Prostate gland (tissue), 2 donors: ENCODE measurements around the gene PRDM16. TPM values are rescaled to one million over a fixed set of nuclear protein-coding genes. Genes with fewer than 3 reads are reported as not detected.
A peak's percentile ranks its signal among the peaks of the same experiment; 100 is the strongest.

Experiments used
- DNase-seq: peaks from one replicate; pipeline ENCODE4 v3.0.0-alpha.2; 2019; ENCODE audit warnings: low spot score
- H3K27ac ChIP-seq, 2 donors: fragments of 200-600 bp; sonication (generic); 2 replicates each; pipeline ENCODE4 v1.5.1; 2017 to 2019
- H3K27me3 ChIP-seq: fragments of 200-600 bp; sonication (generic); replicated peaks from 2 replicates; pipeline ENCODE4 v1.5.1; 2019; ENCODE audit not compliant: insufficient read depth
- H3K36me3 ChIP-seq, 2 donors: fragments of 200-600 bp; sonication (generic); 1 replicate in 1 of 2; 2 replicates in 1 of 2; pipeline versions ENCODE4 v1.5.1 to v1.8.1; 2017 to 2019
- H3K4me1 ChIP-seq: fragments of 200-600 bp; sonication (generic); replicated peaks from 2 replicates; pipeline ENCODE4 v1.5.1; 2019
- H3K4me3 ChIP-seq, 2 donors: fragments of 200-600 bp; sonication (generic); 2 replicates each; pipeline ENCODE4 v1.5.1; 2017 to 2019
- H3K9me3 ChIP-seq: fragments of 200-600 bp; sonication (generic); 2 replicates; pipeline ENCODE4 v1.5.1; 2017
- POLR2A ChIP-seq: fragments of 450-650 bp; IDR thresholded peaks from one replicate; pipeline ENCODE4 v1.6.1; 2016; ENCODE audit warnings: antibody characterized with exemption, mild to moderate bottlenecking
- POLR2AphosphoS5 ChIP-seq: sonication (generic); formaldehyde crosslinking; IDR thresholded peaks from one replicate; pipeline ENCODE4 v1.6.1; 2017; ENCODE audit warnings: antibody characterized with exemption
- WGBS: methylation state at CpG from one replicate; pipeline ENCODE4 v1.1.5; 2018; 5-methylcytosine and 5-hydroxymethylcytosine counted together
- intact Hi-C: fragments of 100-400 bp; cut with DNase I; formaldehyde crosslinking; loops from one replicate; pipeline ENCODE4 v1.14.2; 2022
- total RNA-seq, 2 donors: library from RNA; depleted of rRNA; stranded (reverse); fragments of >200 nt; gene quantifications; one replicate each; pipeline ENCODE4 v1.1.0, GENCODE V29; 2016
- TF ChIP-seq, protein P1 (sequence below), 4 experiments: fragments of 200-600 bp in 2 of 4; fragments of 450-650 bp in 2 of 4; sonication (generic) in 2 of 4; IDR thresholded peaks; 1 replicate in 3 of 4; 2 replicates in 1 of 4; pipeline ENCODE4 v1.5.1; 2016 to 2019; ENCODE audit warnings: antibody characterized with exemption in 4 of 4, mild to moderate bottlenecking in 2 of 4, moderate library complexity in 2 of 4

PRDM16 gene
- total RNA-seq, 2 donors from 2014 or later: 0.23 to 6.5 TPM

GRCh38 chr1:3415260-3416090 lies 346.5 kb downstream of the PRDM16 start:
- no peaks in the 10 kb centered on the region for H3K36me3 ChIP-seq
- no peak for DNase-seq
- H3K27ac ChIP-seq: no peak overlapping the region
- intact Hi-C loops: loop anchor here (10.0 kb wide), 1 partner anchor 131 kb away; no protein-coding TSS in a partner anchor
- TF ChIP-seq POLR2A: no peak
- peaks cover 20% of the 10 kb centered on the region for H3K27me3 ChIP-seq
- no peaks in the 10 kb centered on the region for H3K9me3 ChIP-seq
- WGBS: 53% methylated on average over 36 of the region's 39 CpGs
- no peaks in the 10 kb centered on the region for H3K4me1 ChIP-seq
- no peak overlapping the region for H3K4me3 ChIP-seq

DNA sequence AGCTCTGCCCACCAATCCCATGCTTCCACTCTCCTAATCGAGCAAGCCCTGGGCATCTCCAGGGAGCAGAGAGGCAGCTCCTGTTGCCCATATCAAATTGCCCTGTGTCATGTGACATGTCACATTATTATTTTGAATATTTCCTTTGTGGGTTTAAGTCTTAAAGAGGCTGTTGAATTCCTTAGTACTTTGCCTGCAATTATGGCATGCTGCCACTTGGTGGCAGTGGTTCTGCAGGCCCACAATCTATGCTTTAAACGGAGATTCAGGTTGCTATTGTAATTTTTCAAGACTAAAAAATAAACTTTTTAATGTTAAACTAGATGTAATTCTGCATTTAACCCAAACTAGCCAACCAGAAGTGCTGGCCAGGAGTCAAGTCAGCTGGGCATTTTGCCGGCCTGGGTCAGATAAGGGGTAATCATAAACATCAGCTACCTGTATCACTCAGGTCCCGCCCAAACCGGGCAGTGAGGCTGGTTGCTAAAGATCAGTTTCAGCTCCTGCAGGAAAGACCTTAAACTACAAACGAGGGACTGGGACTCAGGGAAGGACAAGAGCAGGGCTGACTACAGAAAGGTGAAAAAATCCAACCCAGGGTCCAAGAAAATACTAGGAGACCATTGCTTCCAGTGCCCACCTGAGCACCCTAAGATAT lies 348.2 kb downstream of the PRDM16 start:
- H3K4me1 ChIP-seq: no peaks in the 10 kb centered on the region
- TF ChIP-seq POLR2A: no peak
- TF ChIP-seq, protein P1, sequence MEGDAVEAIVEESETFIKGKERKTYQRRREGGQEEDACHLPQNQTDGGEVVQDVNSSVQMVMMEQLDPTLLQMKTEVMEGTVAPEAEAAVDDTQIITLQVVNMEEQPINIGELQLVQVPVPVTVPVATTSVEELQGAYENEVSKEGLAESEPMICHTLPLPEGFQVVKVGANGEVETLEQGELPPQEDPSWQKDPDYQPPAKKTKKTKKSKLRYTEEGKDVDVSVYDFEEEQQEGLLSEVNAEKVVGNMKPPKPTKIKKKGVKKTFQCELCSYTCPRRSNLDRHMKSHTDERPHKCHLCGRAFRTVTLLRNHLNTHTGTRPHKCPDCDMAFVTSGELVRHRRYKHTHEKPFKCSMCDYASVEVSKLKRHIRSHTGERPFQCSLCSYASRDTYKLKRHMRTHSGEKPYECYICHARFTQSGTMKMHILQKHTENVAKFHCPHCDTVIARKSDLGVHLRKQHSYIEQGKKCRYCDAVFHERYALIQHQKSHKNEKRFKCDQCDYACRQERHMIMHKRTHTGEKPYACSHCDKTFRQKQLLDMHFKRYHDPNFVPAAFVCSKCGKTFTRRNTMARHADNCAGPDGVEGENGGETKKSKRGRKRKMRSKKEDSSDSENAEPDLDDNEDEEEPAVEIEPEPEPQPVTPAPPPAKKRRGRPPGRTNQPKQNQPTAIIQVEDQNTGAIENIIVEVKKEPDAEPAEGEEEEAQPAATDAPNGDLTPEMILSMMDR (IDR thresholded peaks at IDR 0.05): peak in 1 of 4 experiments; percentile 10
- intact Hi-C loops: loop anchor here (10.0 kb wide), 1 partner anchor 132 kb away; no protein-coding TSS in a partner anchor
- WGBS: 84% methylated on average over 6 of the region's 6 CpGs
- H3K9me3 ChIP-seq: no peaks in the 10 kb centered on the region
- no peak overlapping the region for H3K27ac ChIP-seq
- no peak for DNase-seq
- H3K27me3 ChIP-seq: peaks cover 14% of the 10 kb centered on the region
- H3K4me3 ChIP-seq: no peak overlapping the region
- no peaks in the 10 kb centered on the region for H3K36me3 ChIP-seq

DNA sequence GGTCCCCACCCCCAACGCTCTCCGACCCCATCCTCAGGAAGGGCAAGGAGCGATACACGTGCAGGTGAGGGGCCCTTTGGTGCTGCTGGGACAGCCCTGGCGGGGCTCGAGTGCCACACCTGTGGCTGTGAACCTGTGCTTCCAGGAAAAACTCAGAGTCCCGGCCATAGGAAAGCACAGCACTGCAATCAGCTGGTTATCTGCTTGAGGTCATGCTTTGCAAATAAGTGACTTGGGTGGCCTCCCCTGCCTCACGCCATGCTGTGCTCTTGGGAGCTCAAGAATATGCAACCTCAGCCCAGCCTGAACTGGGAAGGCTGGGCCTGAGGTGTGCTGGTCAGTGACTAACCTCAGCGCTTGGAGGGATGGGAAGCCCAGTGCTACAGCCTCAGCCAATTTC lies 348.9 kb downstream of the PRDM16 start:
- H3K4me1 ChIP-seq: no peaks in the 10 kb centered on the region
- H3K9me3 ChIP-seq: no peaks in the 10 kb centered on the region
- 76% methylated on average over 9 of the region's 9 CpGs for WGBS
- H3K27me3 ChIP-seq: peaks cover 11% of the 10 kb centered on the region
- H3K27ac ChIP-seq: no peak overlapping the region
- no peak for DNase-seq
- intact Hi-C loops: loop anchor here (10.0 kb wide), 1 partner anchor 133 kb away; no protein-coding TSS in a partner anchor
- H3K36me3 ChIP-seq: no peaks in the 10 kb centered on the region
- TF ChIP-seq POLR2AphosphoS5 (no peak), POLR2A (no peak)
- TF ChIP-seq, protein P1 (IDR thresholded peaks at IDR 0.05): no peak
- no peak overlapping the region for H3K4me3 ChIP-seq

DNA sequence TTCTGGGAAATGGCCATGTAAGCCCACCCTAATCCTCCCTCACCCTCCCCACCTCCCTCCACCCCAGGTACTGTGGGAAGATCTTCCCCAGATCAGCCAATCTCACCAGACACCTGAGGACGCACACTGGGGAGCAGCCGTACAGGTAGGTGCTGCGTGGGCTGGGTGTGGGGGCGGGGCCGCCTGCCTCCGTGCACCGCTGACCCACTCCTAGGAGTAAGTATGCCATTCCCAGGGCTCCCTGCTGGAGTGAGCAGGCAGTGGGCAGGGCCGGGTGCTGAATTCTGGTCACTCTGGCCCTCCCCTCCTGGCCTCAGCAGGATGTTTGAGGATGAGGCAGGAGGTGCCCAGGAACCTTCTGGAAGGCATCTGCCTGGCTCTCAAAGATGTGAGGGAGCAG lies 349.6 kb downstream of the PRDM16 start:
- intact Hi-C loops: loop anchor here (10.0 kb wide), 1 partner anchor 134 kb away; no protein-coding TSS in a partner anchor
- Histone ChIP-seq H3K36me3 (no peaks in the 10 kb centered on the region), H3K9me3 (no peaks in the 10 kb centered on the region), H3K4me1 (no peaks in the 10 kb centered on the region), H3K27ac (no peak overlapping the region), H3K4me3 (no peak overlapping the region), H3K27me3 (peaks cover 11% of the 10 kb centered on the region)
- 86% methylated on average over 7 of the region's 8 CpGs for WGBS
- no peak for TF ChIP-seq POLR2A
- TF ChIP-seq, protein P1 (IDR thresholded peaks at IDR 0.05): no peak
- no peak for TF ChIP-seq POLR2AphosphoS5
- no peak for DNase-seq

DNA sequence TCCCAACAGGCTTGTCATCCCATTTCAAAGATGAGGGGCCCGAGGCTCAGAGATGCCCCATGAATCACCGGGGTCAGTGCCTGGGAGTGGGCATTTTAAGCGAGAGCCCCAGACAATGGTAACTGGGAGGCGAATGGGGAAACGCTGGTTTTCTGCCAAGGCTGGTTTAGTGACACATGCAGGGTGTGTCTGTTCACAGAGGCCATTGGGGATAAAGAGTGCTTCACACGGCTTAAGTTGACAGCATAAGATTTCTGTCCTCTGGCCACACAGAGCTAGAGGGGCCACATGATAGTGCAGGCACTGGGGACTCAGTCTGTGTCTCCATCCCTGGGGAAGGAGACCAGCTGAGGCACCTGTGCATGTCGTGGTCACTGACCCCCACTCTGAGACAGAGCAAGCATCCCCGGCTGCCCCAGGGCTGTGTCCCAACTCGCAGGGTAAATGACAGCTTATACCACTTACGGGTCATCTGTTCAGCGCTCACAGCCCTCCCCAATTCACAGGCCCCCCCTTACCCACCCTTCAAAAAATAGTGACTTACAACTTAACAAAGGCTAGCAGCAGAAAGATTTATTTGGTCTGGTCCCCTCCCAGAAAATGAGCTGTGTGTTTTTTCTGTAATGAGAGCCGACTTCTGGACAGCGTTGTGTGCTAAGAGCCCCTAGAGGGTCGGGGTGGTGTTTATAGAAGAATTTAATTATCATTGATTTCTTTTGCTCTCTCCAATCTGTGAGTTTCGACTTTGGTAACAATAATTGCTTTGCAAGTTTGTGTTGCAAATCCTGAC lies 350.6 kb downstream of the PRDM16 start:
- no peaks in the 10 kb centered on the region for H3K4me1 ChIP-seq
- no peak for DNase-seq
- TF ChIP-seq POLR2AphosphoS5 (no peak), POLR2A (no peak)
- TF ChIP-seq, protein P1 (IDR thresholded peaks at IDR 0.05): no peak
- H3K27ac ChIP-seq: no peak overlapping the region
- H3K4me3 ChIP-seq: no peak overlapping the region
- peaks cover 3% of the 10 kb centered on the region for H3K27me3 ChIP-seq
- WGBS: 49% methylated on average over 14 of the region's 15 CpGs
- intact Hi-C loops: loop anchor here (5.0 to 10.0 kb wide), 2 partner anchors 135 to 1002 kb away; no protein-coding TSS in a partner anchor
- no peaks in the 10 kb centered on the region for H3K36me3 ChIP-seq
- H3K9me3 ChIP-seq: no peaks in the 10 kb centered on the region
